HUES64 (cell line): ENCODE results near the gene NXPH4.

ENCODE experiments used
- H3K27ac ChIP-seq: 2 replicates; pipeline ENCODE4 v1.7.0; 2013; ENCODE audit warnings: low read depth, low read length, inconsistent platforms
- H3K27me3 ChIP-seq: 2 replicates; pipeline ENCODE4 v1.6.1; 2013; ENCODE audit warnings: mild to moderate bottlenecking, low read length; ENCODE audit not compliant: insufficient read depth
- H3K36me3 ChIP-seq: 2 replicates; pipeline ENCODE4 v1.6.1; 2013; ENCODE audit warnings: mild to moderate bottlenecking, low read length; ENCODE audit not compliant: insufficient read depth
- H3K4me1 ChIP-seq: 2 replicates; pipeline ENCODE4 v1.6.1; 2013; ENCODE audit warnings: mild to moderate bottlenecking, low read length, moderate library complexity; ENCODE audit not compliant: insufficient read depth
- H3K4me3 ChIP-seq: 2 replicates; pipeline ENCODE4 v1.5.1; 2013; ENCODE audit warnings: mild to moderate bottlenecking, low read length, moderate library complexity
- H3K9ac ChIP-seq: 2 replicates; pipeline ENCODE4 v1.6.1; 2013; ENCODE audit warnings: mild to moderate bottlenecking, low read depth, low read length
- H3K9me3 ChIP-seq: 2 replicates; pipeline ENCODE4 v1.6.1; 2013; ENCODE audit warnings: low read depth, low read length; ENCODE audit not compliant: insufficient read depth
- WGBS: fragments of 150-250, 120-280 bp; methylation state at CpG from one replicate; pipeline ENCODE4 v1.1.7; 2013; ENCODE audit warnings: missing lambda C conversion rate; 5-methylcytosine and 5-hydroxymethylcytosine counted together

The NXPH4 gene

DNA sequence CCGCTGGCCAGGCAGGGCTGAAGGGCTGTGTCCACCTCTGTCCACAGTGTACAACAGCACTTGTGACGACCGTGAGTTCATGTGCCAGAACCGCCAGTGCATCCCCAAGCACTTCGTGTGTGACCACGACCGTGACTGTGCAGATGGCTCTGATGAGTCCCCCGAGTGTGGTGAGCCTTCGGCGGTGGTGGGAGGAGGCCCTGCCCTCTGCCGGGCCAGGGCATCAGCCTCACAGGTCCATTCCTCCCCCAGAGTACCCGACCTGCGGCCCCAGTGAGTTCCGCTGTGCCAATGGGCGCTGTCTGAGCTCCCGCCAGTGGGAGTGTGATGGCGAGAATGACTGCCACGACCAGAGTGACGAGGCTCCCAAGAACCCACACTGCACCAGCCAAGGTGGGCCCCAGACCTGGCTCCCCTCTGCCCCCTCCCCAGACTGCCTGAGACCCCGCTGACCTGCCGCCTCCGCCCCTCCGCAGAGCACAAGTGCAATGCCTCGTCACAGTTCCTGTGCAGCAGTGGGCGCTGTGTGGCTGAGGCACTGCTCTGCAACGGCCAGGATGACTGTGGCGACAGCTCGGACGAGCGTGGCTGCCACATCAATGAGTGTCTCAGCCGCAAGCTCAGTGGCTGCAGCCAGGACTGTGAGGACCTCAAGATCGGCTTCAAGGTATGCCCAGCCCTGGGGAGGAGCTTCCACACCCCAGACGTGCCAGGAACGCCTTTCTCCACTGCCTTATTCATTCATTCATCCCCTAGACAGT lies 20.8 kb upstream of the NXPH4 start:
- no peak overlapping the region for H3K9ac ChIP-seq
- no peaks in the 10 kb centered on the region for H3K9me3 ChIP-seq
- peaks cover 98% of the 10 kb centered on the region for H3K36me3 ChIP-seq
- no peaks in the 10 kb centered on the region for H3K27me3 ChIP-seq
- H3K4me1 ChIP-seq, result no peaks in the 10 kb centered on the region
- H3K4me3 ChIP-seq, result no peak overlapping the region
- H3K27ac ChIP-seq, result no peak overlapping the region
- 94% methylated on average over 34 of the region's 34 CpGs for WGBS

DNA sequence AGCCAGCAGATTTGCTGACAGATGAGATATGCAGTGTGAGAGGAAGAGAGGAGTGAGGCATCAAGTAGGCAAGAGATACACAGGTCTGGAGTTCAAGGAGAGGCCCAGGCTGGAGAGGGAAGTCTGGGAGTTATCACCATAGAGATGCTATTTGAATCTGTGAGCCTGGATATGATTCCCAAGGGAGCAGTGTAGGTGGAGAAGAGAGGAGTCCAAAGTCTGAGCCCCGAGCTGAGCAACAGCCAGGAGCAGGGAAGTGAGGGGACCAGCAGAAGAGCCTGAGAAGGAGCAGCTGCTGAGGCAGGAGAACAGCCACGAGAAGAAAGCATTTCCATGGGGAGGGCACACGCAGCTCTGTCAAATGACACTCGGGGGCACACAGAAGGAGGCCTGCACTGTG lies 20.2 kb upstream of the NXPH4 start:
- no peaks in the 10 kb centered on the region for H3K9me3 ChIP-seq
- H3K9ac ChIP-seq, result no peak overlapping the region
- H3K27ac ChIP-seq, result no peak overlapping the region
- no peaks in the 10 kb centered on the region for H3K4me1 ChIP-seq
- H3K36me3 ChIP-seq, result peaks cover 98% of the 10 kb centered on the region
- no peak overlapping the region for H3K4me3 ChIP-seq
- 96% methylated on average over 4 of the region's 4 CpGs for WGBS
- no peaks in the 10 kb centered on the region for H3K27me3 ChIP-seq

DNA sequence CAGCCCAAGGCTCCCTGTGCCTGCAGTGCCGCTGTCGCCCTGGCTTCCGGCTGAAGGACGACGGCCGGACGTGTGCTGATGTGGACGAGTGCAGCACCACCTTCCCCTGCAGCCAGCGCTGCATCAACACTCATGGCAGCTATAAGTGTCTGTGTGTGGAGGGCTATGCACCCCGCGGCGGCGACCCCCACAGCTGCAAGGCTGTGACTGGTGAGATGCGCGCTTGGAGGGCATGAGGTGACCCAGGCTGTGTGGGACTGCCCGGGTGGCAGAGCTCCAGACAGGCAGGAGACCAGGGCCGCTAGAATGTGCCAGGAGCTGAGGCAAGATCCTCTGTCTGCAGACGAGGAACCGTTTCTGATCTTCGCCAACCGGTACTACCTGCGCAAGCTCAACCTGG lies 19.6 kb upstream of the NXPH4 start:
- H3K27ac ChIP-seq, result no peak overlapping the region
- H3K9me3 ChIP-seq, result no peaks in the 10 kb centered on the region
- H3K36me3 ChIP-seq, result peaks cover 98% of the 10 kb centered on the region
- no peaks in the 10 kb centered on the region for H3K4me1 ChIP-seq
- H3K27me3 ChIP-seq, result no peaks in the 10 kb centered on the region
- H3K4me3 ChIP-seq, result no peak overlapping the region
- H3K9ac ChIP-seq, result no peak overlapping the region
- 97% methylated on average over 22 of the region's 22 CpGs for WGBS

DNA sequence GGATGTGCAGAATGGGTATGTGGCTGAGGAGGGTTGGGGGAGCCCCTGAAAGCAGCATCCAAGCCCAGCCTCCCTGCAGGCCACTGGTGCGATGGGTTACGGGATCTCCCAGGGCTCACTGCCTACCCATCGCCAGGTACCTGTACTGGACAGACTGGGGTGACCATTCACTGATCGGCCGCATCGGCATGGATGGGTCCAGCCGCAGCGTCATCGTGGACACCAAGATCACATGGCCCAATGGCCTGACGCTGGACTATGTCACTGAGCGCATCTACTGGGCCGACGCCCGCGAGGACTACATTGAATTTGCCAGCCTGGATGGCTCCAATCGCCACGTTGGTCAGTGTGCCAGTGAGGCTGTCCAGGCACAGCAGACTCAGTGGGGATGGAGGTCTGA lies 18.3 kb upstream of the NXPH4 start:
- H3K36me3 ChIP-seq, result peaks cover 98% of the 10 kb centered on the region
- H3K9me3 ChIP-seq, result no peaks in the 10 kb centered on the region
- H3K9ac ChIP-seq, result no peak overlapping the region
- WGBS, result 96% methylated on average over 17 of the region's 17 CpGs
- no peak overlapping the region for H3K27ac ChIP-seq
- no peak overlapping the region for H3K4me3 ChIP-seq
- H3K27me3 ChIP-seq, result no peaks in the 10 kb centered on the region
- H3K4me1 ChIP-seq, result no peaks in the 10 kb centered on the region

DNA sequence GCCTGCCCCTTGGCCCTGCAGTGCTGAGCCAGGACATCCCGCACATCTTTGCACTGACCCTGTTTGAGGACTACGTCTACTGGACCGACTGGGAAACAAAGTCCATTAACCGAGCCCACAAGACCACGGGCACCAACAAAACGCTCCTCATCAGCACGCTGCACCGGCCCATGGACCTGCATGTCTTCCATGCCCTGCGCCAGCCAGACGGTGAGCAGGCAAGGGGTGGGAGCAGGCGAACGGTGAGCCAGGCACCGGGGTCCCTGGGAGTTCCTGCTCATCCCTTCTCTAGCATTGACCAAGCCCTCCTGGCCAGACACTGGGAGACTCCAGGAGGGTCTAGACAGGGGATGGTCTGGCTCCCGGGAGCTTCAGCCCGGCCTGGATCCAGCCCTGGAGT lies 17.4 kb upstream of the NXPH4 start:
- no peaks in the 10 kb centered on the region for H3K9me3 ChIP-seq
- H3K9ac ChIP-seq, result no peak overlapping the region
- H3K27ac ChIP-seq, result no peak overlapping the region
- H3K27me3 ChIP-seq, result no peaks in the 10 kb centered on the region
- no peaks in the 10 kb centered on the region for H3K4me1 ChIP-seq
- H3K4me3 ChIP-seq, result no peak overlapping the region
- WGBS, result 89% methylated on average over 15 of the region's 15 CpGs
- H3K36me3 ChIP-seq, result peaks cover 98% of the 10 kb centered on the region

DNA sequence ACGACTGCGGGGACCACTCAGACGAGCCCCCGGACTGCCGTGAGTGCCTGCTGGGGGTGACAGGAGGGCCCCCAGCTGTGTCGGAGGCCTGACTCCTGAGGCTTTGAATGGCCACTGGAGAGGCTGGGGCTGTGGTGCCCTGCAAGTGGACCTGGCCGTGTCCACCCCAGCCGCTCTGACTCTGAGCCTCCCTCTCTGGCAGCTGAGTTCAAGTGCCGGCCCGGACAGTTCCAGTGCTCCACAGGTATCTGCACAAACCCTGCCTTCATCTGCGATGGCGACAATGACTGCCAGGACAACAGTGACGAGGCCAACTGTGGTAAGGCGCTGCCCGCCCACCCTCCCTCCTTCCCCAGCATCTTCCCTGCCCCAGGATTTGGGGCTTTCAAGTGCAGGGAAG lies 16.1 kb upstream of the NXPH4 start:
- H3K27ac ChIP-seq, result no peak overlapping the region
- no peak overlapping the region for H3K9ac ChIP-seq
- no peaks in the 10 kb centered on the region for H3K4me1 ChIP-seq
- H3K4me3 ChIP-seq, result no peak overlapping the region
- peaks cover 98% of the 10 kb centered on the region for H3K36me3 ChIP-seq
- H3K27me3 ChIP-seq, result no peaks in the 10 kb centered on the region
- no peaks in the 10 kb centered on the region for H3K9me3 ChIP-seq
- 95% methylated on average over 15 of the region's 15 CpGs for WGBS

DNA sequence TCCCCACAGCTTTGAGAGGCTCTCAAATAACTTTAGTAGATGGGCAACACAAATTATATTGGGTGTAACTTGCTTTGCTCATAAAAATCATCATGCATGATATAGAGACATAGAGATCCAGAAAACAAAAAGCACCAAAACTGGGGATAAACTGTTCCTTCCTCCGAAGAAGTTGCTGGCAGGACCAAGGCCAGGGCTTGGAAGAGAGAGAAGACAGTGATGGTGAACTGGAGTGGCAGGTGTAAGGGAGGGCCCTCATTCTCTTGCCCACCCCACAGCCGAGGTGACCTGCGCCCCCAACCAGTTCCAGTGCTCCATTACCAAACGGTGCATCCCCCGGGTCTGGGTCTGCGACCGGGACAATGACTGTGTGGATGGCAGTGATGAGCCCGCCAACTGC lies 15.4 kb upstream of the NXPH4 start:
- Histone ChIP-seq H3K36me3 (peaks cover 98% of the 10 kb centered on the region), H3K9me3 (no peaks in the 10 kb centered on the region), H3K27ac (no peak overlapping the region), H3K27me3 (no peaks in the 10 kb centered on the region), H3K4me1 (no peaks in the 10 kb centered on the region), H3K9ac (no peak overlapping the region), H3K4me3 (no peak overlapping the region)
- 95% methylated on average over 8 of the region's 8 CpGs for WGBS

DNA sequence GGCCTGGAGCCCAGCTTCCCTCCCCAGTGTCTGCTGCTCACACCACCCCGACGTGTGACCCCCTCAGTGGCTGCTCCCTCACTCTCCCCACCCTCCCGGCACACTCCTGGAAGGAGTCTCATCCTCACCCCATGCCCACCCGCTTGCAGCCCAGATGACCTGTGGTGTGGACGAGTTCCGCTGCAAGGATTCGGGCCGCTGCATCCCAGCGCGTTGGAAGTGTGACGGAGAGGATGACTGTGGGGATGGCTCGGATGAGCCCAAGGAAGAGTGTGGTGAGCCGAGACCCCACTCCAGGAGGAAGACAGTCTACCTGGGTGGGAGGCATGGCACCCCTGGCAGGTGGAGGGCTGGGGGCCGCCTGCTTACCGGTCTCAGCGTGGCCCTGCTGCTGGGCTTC lies 15.0 kb upstream of the NXPH4 start:
- 97% methylated on average over 16 of the region's 16 CpGs for WGBS

DNA sequence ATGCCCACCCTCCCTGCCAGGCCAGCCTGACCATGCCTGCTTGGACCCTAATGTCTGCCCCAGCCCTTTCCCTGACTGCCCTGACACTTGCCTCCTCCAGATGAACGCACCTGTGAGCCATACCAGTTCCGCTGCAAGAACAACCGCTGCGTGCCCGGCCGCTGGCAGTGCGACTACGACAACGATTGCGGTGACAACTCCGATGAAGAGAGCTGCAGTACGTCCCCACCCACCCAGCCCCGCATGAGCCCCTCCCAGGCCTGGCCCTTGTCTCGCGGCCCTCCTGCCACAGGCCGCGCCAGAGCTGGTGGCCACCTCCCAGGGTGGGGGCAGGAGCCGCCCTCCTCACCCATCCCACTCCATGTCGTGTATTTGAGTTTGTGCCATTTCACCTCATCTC lies 14.3 kb upstream of the NXPH4 start:
- no peak overlapping the region for H3K9ac ChIP-seq
- H3K27ac ChIP-seq, result no peak overlapping the region
- no peaks in the 10 kb centered on the region for H3K4me1 ChIP-seq
- no peaks in the 10 kb centered on the region for H3K9me3 ChIP-seq
- peaks cover 94% of the 10 kb centered on the region for H3K36me3 ChIP-seq
- WGBS, result 95% methylated on average over 19 of the region's 19 CpGs
- no peaks in the 10 kb centered on the region for H3K27me3 ChIP-seq
- no peak overlapping the region for H3K4me3 ChIP-seq

More for the DNA sequence above, 15.0 kb upstream of the NXPH4 start:
- Histone ChIP-seq H3K4me1 (no peaks in the 10 kb centered on the region), H3K4me3 (no peak overlapping the region), H3K9me3 (no peaks in the 10 kb centered on the region), H3K27me3 (no peaks in the 10 kb centered on the region), H3K9ac (no peak overlapping the region), H3K27ac (no peak overlapping the region), H3K36me3 (peaks cover 98% of the 10 kb centered on the region)

DNA sequence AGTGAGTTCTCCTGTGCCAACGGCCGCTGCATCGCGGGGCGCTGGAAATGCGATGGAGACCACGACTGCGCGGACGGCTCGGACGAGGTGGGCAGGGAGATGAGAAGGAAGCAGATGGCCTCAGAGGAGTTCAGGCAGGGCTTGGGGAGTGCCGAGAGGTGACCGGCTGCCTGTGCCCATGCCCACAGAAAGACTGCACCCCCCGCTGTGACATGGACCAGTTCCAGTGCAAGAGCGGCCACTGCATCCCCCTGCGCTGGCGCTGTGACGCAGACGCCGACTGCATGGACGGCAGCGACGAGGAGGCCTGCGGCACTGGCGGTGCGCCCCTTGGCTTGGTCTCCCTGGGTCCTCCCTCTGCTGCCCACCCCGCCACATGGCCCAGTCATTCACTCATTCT lies 13.4 kb upstream of the NXPH4 start:
- Histone ChIP-seq H3K4me3 (no peak overlapping the region), H3K4me1 (no peaks in the 10 kb centered on the region), H3K9ac (no peak overlapping the region), H3K27ac (no peak overlapping the region), H3K9me3 (no peaks in the 10 kb centered on the region), H3K36me3 (peaks cover 94% of the 10 kb centered on the region), H3K27me3 (no peaks in the 10 kb centered on the region)
- 98% methylated on average over 28 of the region's 28 CpGs for WGBS

DNA sequence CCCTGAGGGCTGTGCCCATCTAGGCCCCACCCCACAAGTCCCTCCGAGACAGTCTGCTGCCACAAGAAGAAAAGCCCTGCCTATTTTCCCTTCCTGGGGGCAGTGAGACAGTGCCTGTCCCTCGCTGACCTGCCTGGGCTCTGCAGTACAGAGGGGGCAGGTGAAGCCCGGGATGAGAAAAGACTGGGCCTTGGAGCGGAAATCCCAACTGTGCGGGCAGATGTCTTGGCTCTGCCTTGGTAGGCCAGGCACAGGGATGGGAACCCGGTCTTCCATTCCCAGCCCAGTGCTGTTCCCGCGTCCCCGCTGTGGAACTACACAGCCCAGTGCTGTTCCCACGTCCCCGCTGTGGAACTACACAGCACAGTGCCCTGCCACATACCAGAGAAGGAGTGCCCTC lies 12.8 kb upstream of the NXPH4 start:
- H3K27me3 ChIP-seq, result no peaks in the 10 kb centered on the region
- no peak overlapping the region for H3K9ac ChIP-seq
- H3K4me1 ChIP-seq, result no peaks in the 10 kb centered on the region
- WGBS, result 87% methylated on average over 11 of the region's 11 CpGs
- no peak overlapping the region for H3K27ac ChIP-seq
- no peak overlapping the region for H3K4me3 ChIP-seq
- no peaks in the 10 kb centered on the region for H3K9me3 ChIP-seq
- H3K36me3 ChIP-seq, result peaks cover 92% of the 10 kb centered on the region

DNA sequence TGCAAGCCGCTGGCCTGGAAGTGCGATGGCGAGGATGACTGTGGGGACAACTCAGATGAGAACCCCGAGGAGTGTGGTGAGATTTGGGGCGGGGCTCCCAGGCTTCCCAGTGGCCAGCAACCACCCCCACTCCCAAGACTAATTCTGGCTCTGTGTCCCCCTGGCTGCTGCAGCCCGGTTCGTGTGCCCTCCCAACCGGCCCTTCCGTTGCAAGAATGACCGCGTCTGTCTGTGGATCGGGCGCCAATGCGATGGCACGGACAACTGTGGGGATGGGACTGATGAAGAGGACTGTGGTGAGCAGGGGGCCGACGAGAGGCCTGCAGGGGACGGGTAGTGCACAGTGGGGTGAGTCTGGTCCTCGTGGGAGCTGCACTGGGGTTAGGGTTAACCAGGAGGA lies 12.1 kb upstream of the NXPH4 start:
- Histone ChIP-seq H3K36me3 (peaks cover 92% of the 10 kb centered on the region), H3K4me3 (no peak overlapping the region)
- 94% methylated on average over 19 of the region's 19 CpGs for WGBS

More for the DNA sequence above, 12.1 kb upstream of the NXPH4 start:
- Histone ChIP-seq H3K27ac (no peak overlapping the region), H3K27me3 (no peaks in the 10 kb centered on the region), H3K9ac (no peak overlapping the region), H3K9me3 (no peaks in the 10 kb centered on the region), H3K4me1 (no peaks in the 10 kb centered on the region)
